ENCODE results near the gene PTPRT. TPM values are rescaled to one million over a fixed set of nuclear protein-coding genes. Genes with fewer than 3 reads are reported as not detected.

Gene PTPRT
- total RNA-seq, 4 donors from 2014 or later: 0.67 to 2.5 (median 1.0) TPM

DNA sequence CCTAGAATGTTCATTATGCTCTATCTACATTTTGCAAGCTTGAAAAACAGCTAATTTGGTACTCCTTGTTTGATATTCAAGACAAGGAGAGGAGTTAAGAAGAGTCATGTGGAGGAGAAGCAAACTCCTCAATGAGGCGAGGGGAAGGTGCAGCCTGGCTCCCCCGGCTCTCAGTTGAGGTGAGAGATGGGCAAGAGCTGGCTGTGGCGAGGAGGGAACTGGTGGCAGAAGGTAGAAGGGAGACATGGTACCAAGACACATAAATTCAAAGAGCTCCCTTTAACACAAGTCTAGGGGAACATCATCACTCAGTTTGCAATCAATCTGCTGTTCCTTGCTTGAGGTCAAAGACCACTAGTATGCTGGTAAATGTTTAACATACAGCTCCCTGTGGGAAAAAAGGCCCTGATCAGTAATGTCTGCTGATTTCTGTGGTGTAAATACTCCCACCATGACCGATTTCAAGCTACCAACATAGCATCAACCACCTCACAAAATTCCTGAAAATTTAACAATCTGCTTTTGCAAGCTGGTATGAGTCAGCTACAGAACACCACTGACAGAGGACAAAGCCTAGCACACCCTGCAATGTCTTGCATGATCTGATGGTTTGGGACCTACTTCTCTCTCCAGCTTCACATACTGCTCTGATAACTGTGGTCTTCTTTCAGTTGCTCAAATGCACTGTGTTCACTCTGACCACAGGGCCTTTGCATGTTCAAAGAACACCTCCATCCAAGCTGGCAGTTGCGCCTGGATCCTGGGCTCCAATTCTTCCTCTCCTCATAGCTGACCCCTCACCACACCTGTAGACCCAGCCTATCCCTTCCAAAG is 1055.2 kb downstream of the PTPRT start:
- TF ChIP-seq, protein P1, sequence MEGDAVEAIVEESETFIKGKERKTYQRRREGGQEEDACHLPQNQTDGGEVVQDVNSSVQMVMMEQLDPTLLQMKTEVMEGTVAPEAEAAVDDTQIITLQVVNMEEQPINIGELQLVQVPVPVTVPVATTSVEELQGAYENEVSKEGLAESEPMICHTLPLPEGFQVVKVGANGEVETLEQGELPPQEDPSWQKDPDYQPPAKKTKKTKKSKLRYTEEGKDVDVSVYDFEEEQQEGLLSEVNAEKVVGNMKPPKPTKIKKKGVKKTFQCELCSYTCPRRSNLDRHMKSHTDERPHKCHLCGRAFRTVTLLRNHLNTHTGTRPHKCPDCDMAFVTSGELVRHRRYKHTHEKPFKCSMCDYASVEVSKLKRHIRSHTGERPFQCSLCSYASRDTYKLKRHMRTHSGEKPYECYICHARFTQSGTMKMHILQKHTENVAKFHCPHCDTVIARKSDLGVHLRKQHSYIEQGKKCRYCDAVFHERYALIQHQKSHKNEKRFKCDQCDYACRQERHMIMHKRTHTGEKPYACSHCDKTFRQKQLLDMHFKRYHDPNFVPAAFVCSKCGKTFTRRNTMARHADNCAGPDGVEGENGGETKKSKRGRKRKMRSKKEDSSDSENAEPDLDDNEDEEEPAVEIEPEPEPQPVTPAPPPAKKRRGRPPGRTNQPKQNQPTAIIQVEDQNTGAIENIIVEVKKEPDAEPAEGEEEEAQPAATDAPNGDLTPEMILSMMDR (IDR thresholded peaks at IDR 0.05): no peak
- no peak for TF ChIP-seq POLR2A (IDR thresholded peaks at IDR 0.05)
- H3K27me3 ChIP-seq: no peaks in the 10 kb centered on the region
- H3K36me3 ChIP-seq: no peaks in the 10 kb centered on the region
- no peak overlapping the region for H3K27ac ChIP-seq
- no peaks in the 10 kb centered on the region for H3K9me3 ChIP-seq
- no peak for DNase-seq
- no peak overlapping the region for H3K4me3 ChIP-seq
- H3K4me1 ChIP-seq: no peaks in the 10 kb centered on the region

DNA sequence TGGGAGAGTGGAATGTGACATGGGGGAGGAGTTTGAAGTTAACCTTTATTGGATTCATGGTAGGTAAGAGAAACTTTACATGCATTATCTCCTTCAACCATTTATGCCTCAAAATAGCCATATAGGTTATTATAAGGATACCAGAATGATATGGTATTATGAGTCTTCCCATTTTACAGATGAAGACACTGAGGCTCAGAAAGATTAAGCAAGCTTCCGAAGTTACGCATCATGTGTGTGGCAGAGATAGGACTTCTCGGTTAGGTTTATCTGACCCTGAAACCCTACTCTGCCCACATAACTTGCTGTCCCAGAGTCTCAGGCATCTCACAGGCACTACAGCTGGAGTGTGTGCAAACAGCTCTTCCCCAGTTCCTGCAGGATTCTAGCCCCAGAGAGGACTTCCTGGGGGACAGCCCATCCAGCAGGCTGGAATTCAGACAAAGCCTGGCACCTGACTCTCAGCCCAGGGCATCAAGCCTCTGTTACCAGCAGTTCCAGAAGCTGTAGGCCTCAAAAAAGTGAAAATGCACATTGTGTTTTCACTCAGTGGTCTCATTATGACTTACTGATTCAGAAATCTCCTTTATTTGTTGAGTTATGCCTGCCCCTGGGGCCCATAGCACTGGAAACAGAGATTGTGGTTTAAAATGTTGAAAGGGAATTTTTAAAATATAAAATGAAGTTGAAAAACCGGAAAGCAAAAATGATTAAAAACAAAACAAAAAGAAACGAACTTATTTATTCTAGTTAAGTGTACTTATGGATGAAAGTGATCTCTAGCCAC is 1058.7 kb downstream of the PTPRT start:
- no peaks in the 10 kb centered on the region for H3K27me3 ChIP-seq
- TF ChIP-seq POLR2A (IDR thresholded peaks at IDR 0.05): no peak
- TF ChIP-seq, protein P1 (IDR thresholded peaks at IDR 0.05): no peak
- H3K4me3 ChIP-seq: no peak overlapping the region
- H3K27ac ChIP-seq: no peak overlapping the region
- no peaks in the 10 kb centered on the region for H3K4me1 ChIP-seq
- no peaks in the 10 kb centered on the region for H3K36me3 ChIP-seq
- H3K9me3 ChIP-seq: no peaks in the 10 kb centered on the region
- DNase-seq: no peak

DNA sequence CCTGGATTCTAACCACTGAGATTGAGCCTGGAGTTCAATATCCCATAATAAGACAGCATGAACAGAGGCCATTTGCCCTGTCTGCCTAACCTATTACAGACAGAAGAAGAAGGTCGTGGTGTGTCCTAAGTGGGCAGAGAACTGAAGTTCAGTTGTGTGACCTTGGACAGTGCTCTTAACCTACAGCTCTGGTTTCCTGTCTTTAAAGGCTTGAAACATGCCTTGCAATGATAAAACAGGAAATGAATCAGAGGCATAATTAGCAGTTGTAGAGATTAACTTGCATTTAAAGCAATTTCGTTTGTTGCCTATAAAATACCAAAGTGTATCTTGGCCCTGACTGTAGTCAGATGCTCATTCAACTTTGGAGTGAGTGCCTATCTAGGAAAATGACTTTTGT is 1064.3 kb downstream of the PTPRT start:
- no peak for DNase-seq
- Histone ChIP-seq H3K4me1 (no peaks in the 10 kb centered on the region), H3K27ac (no peak overlapping the region), H3K27me3 (no peaks in the 10 kb centered on the region), H3K4me3 (no peak overlapping the region), H3K36me3 (no peaks in the 10 kb centered on the region), H3K9me3 (no peaks in the 10 kb centered on the region)
- TF ChIP-seq POLR2A (IDR thresholded peaks at IDR 0.05): no peak
- TF ChIP-seq, protein P1 (IDR thresholded peaks at IDR 0.05): no peak

DNA sequence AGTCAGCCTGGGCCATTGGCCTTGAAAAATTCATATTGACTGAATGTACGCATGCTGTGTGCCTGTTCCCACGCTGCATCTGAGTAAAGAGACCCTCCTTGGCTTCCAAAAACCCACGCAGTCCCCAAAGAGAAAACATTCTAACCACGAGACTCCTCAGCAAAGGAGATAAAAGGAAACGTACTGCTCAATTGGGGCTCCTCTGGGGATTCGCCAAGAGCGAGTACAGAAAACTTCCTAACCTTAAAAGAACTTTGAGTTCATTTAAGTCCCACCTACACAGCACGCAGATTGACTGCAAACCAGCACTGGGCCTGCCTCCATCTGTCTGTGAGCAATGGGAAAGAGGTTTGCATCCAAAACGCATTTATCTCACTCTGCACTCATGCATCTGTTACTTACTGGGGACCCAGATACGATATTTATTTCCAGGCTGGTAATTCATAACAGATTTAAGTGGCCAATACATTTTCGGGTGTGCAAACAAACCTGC is 1065.7 kb downstream of the PTPRT start:
- H3K27me3 ChIP-seq: no peaks in the 10 kb centered on the region
- H3K4me3 ChIP-seq: no peak overlapping the region
- no peak overlapping the region for H3K27ac ChIP-seq
- H3K4me1 ChIP-seq: no peaks in the 10 kb centered on the region
- DNase-seq: no peak
- no peaks in the 10 kb centered on the region for H3K36me3 ChIP-seq
- TF ChIP-seq, protein P1 (IDR thresholded peaks at IDR 0.05): no peak
- no peak for TF ChIP-seq POLR2A (IDR thresholded peaks at IDR 0.05)
- no peaks in the 10 kb centered on the region for H3K9me3 ChIP-seq

DNA sequence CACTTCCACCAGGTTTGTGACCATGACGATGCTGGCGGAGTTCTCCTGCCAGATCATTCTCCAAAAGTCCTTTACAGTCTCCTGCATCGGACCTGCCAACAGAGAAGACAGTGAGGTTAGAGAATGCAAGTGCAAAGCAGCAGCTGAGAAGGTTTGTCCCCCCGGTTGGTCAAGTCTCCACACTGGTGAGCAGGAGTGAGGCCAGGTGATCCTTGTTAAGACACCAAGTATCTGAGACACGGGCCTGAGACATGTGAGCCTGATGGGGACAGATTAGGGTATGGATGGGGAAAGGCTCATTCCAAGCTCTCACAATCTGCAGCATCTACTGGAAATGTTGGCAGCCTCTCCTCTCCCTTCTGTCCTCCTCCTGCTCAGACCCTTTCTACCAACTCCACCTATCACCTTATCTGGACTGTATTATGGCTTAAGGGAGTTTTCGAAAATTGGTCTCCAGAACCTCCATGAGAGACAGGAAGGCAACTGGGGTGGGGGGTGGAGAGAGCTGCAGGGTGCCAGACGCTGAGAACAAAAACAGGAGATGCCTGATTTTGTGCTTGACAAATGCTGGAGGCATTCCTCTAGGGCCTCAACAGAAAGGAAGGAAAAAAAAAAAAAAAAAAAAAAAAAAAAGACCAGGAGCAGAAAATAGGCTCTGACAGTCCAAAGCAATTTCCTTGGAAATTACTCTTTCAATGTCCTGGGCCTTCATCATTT is 1071.1 kb downstream of the PTPRT start:
- no peak for TF ChIP-seq POLR2A (IDR thresholded peaks at IDR 0.05)
- TF ChIP-seq, protein P1 (IDR thresholded peaks at IDR 0.05): no peak
- DNase-seq: no peak
- H3K4me1 ChIP-seq: no peaks in the 10 kb centered on the region
- H3K9me3 ChIP-seq: no peaks in the 10 kb centered on the region
- no peaks in the 10 kb centered on the region for H3K36me3 ChIP-seq
- H3K4me3 ChIP-seq: no peak overlapping the region
- no peaks in the 10 kb centered on the region for H3K27me3 ChIP-seq
- no peak overlapping the region for H3K27ac ChIP-seq

Data from Peyer's patch (tissue), 4 donors.